ENCODE measurements around the gene TMPRSS11E. TPM values are rescaled to one million over a fixed set of nuclear protein-coding genes. Genes with fewer than 3 reads are reported as not detected.
"Not testable (repeated sequence)": the region's sequence is repeated elsewhere in the genome, so short reads cannot be mapped to it uniquely, and the experiment has no call there.

TMPRSS11E gene
- total and polyA plus RNA-seq, 2 experiments from 2014 or later = 1.7 to 1.8 TPM

GRCh38 chr4:68518889-68519288 is 71.6 kb downstream of the TMPRSS11E start:
- no peak overlapping the region for H3K4me3 ChIP-seq
- WGBS (ENCODE audit: low lambda C conversion rate, missing lambda C conversion rate) = no CpG with 5 or more reads among the region's 1 CpG

DNA sequence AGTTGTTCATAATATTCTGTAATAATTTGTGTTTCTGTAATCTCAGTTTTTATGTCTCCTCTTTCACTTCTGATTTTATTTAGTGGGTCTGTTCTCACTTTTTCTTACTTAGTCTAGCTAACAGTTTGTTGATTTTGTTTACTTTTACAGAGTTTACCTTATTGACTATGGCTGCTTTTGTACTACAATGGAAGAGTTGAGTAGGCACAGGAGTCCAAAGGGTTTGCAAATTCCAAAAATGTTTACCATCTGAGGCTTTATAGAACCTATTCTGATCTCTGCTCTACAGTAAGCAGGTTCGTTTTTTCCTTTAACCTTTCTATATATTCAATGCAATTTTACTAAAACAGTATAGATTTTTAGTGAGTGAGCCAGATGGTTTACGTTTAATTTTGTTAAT is 73.7 kb downstream of the TMPRSS11E start:
- WGBS (ENCODE audit: low lambda C conversion rate, missing lambda C conversion rate) = no CpG with 5 or more reads among the region's 2 CpGs
- Histone ChIP-seq H3K79me2 (no peaks in the 10 kb centered on the region), H3K27ac (no peak overlapping the region), H4K20me1 (ENCODE audit: insufficient read depth, poor library complexity, severe bottlenecking) (no peaks in the 10 kb centered on the region), H3K4me2 (no peak overlapping the region), H3K4me1 (ENCODE audit: insufficient read depth) (no peaks in the 10 kb centered on the region), H3K9me2 (replicated peaks; ENCODE audit: insufficient read depth) (no peaks in the 10 kb centered on the region), H3K36me3 (replicated peaks; ENCODE audit: insufficient read depth, low read depth) (no peaks in the 10 kb centered on the region), H3K9me3 (ENCODE audit: low read depth) (no peaks in the 10 kb centered on the region), H3K4me3 (no peak overlapping the region), H3K27me3 (no peaks in the 10 kb centered on the region), H2AFZ (no peak overlapping the region)
- TF ChIP-seq EZH2 (IDR thresholded peaks at IDR 0.05; ENCODE audit: borderline replicate concordance) = no peak
- TF ChIP-seq EZH2phosphoT487 (IDR thresholded peaks at IDR 0.05; ENCODE audit: low read depth, severe bottlenecking, unreplicated experiment) = no peak
- TF ChIP-seq, protein P1, sequence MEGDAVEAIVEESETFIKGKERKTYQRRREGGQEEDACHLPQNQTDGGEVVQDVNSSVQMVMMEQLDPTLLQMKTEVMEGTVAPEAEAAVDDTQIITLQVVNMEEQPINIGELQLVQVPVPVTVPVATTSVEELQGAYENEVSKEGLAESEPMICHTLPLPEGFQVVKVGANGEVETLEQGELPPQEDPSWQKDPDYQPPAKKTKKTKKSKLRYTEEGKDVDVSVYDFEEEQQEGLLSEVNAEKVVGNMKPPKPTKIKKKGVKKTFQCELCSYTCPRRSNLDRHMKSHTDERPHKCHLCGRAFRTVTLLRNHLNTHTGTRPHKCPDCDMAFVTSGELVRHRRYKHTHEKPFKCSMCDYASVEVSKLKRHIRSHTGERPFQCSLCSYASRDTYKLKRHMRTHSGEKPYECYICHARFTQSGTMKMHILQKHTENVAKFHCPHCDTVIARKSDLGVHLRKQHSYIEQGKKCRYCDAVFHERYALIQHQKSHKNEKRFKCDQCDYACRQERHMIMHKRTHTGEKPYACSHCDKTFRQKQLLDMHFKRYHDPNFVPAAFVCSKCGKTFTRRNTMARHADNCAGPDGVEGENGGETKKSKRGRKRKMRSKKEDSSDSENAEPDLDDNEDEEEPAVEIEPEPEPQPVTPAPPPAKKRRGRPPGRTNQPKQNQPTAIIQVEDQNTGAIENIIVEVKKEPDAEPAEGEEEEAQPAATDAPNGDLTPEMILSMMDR (IDR thresholded peaks at IDR 0.05; ENCODE audit: poor library complexity) = no peak
- DNase-seq (ENCODE audit: low spot score) = no peak

More at GRCh38 chr4:68518889-68519288, 71.6 kb downstream of the TMPRSS11E start:
- no peak for TF ChIP-seq EZH2 (IDR thresholded peaks at IDR 0.05; ENCODE audit: borderline replicate concordance)
- TF ChIP-seq, protein P1 (IDR thresholded peaks at IDR 0.05; ENCODE audit: poor library complexity) = no peak
- TF ChIP-seq EZH2phosphoT487 (IDR thresholded peaks at IDR 0.05; ENCODE audit: low read depth, severe bottlenecking, unreplicated experiment) = no peak
- no peak for DNase-seq (ENCODE audit: low spot score)
- Histone ChIP-seq H3K27me3 (no peaks in the 10 kb centered on the region), H3K4me1 (ENCODE audit: insufficient read depth) (no peaks in the 10 kb centered on the region), H3K4me2 (no peak overlapping the region), H2AFZ (no peak overlapping the region), H3K9me3 (ENCODE audit: low read depth) (no peaks in the 10 kb centered on the region), H4K20me1 (ENCODE audit: insufficient read depth, poor library complexity, severe bottlenecking) (no peaks in the 10 kb centered on the region), H3K79me2 (no peaks in the 10 kb centered on the region), H3K36me3 (replicated peaks; ENCODE audit: insufficient read depth, low read depth) (no peaks in the 10 kb centered on the region), H3K9me2 (replicated peaks; ENCODE audit: insufficient read depth) (no peaks in the 10 kb centered on the region), H3K27ac (no peak overlapping the region)

GRCh38 chr4:68522232-68522631 is 75.0 kb downstream of the TMPRSS11E start:
- not testable (repeated sequence) for H3K9me3 ChIP-seq (ENCODE audit: low read depth); H3K36me3 ChIP-seq (replicated peaks; ENCODE audit: insufficient read depth, low read depth); H2AFZ ChIP-seq; H3K9me2 ChIP-seq (replicated peaks; ENCODE audit: insufficient read depth); H4K20me1 ChIP-seq (ENCODE audit: insufficient read depth, poor library complexity, severe bottlenecking); H3K4me2 ChIP-seq; H3K27me3 ChIP-seq; H3K4me3 ChIP-seq; DNase-seq (ENCODE audit: low spot score); H3K79me2 ChIP-seq; H3K4me1 ChIP-seq (ENCODE audit: insufficient read depth); H3K27ac ChIP-seq
- WGBS (ENCODE audit: low lambda C conversion rate, missing lambda C conversion rate) = no CpG with 5 or more reads among the region's 1 CpG

DNA sequence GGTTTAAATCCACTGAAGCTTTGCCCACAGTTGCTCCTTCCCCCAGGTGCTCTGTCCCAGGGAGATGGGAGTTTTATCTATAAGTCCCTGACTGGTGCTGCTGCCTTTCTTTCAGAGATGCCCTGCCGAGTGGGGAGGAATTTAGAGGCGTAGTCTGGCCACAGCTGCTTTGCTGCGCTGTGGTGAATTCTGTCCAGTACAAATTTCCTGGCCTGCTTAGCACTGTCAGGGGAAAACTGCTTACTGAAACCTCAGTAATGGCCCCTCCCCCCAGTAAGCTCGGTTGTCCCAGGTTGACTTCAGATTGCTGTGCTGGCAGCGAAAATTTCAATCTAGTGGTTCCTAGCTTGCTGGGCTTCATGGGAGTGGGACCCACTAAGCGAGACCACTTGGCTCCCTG is 88.7 kb downstream of the TMPRSS11E start:
- Histone ChIP-seq H3K79me2 (no peaks in the 10 kb centered on the region), H3K4me2 (no peak overlapping the region), H3K27ac (no peak overlapping the region), H3K9me3 (ENCODE audit: low read depth) (no peaks in the 10 kb centered on the region), H3K4me1 (ENCODE audit: insufficient read depth) (no peaks in the 10 kb centered on the region), H3K36me3 (replicated peaks; ENCODE audit: insufficient read depth, low read depth) (no peaks in the 10 kb centered on the region), H4K20me1 (ENCODE audit: insufficient read depth, poor library complexity, severe bottlenecking) (no peaks in the 10 kb centered on the region), H2AFZ (no peak overlapping the region), H3K27me3 (no peaks in the 10 kb centered on the region), H3K9me2 (replicated peaks; ENCODE audit: insufficient read depth) (no peaks in the 10 kb centered on the region), H3K4me3 (no peak overlapping the region)
- TF ChIP-seq, protein P1 (IDR thresholded peaks at IDR 0.05; ENCODE audit: poor library complexity) = no peak
- TF ChIP-seq EZH2phosphoT487 (IDR thresholded peaks at IDR 0.05; ENCODE audit: low read depth, severe bottlenecking, unreplicated experiment) (no peak), EZH2 (IDR thresholded peaks at IDR 0.05; ENCODE audit: borderline replicate concordance) (no peak)
- WGBS (ENCODE audit: low lambda C conversion rate, missing lambda C conversion rate) = no CpG with 5 or more reads among the region's 6 CpGs
- no peak for DNase-seq (ENCODE audit: low spot score)

Data from hepatocyte (in vitro differentiated cells).